Measurements from ENCODE around the gene DPY19L2.

The DPY19L2 gene

DNA sequence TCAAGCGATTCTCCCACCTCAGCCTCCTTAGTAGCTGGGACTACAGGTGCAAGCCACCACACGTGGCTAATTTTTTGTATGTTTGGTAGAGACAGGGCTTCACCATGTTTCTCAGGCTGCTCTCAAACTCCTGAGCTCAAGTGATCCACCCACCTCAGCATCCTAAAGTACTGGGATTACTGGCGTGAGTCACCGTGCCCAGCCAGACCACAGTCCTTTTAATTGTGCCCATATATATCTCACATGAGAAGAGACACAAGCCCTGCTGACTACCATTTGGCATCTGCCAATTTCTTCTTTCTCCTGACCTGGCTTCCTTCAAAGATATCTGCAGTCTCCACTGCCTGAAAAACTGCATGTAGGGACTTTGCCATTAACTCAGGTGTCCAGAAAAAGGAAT, 142.5 kb downstream of the DPY19L2 start:
- no peak for DNase-seq (ENCODE audit: low read depth)

DNA sequence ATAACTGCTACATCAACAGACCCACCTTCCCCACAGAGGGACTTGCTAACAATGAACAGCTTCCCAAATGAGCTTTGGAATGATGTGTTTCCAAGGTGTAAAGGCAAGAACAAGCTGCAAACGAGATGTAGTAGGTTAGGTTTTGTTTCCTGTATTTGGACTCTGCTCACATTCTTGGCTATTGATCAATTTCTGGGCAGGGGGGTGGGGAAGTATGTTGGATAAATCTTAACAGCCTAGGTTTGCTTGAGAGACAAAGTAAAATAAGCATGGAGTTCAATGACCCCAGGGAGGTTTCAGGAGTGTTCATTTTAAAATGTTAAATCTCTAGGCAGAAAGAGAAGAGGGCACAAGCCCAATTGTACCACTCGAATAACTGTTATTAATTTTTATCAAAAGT, 146.6 kb downstream of the DPY19L2 start:
- no peak for DNase-seq (ENCODE audit: low read depth)

Data from activated gamma-delta T cell treated with anti-CD3 and anti-CD28 coated beads, Interleukin-2, amount 50 U/mL, for 16 hours (primary cell).